Hematopoietic multipotent progenitor cell treated with erythropoietin and hydrocortisone succinate and interleukin-3 and kit ligand, for 17 days (in vitro differentiated cells): Measurements from ENCODE around the gene LMO4.
A peak's percentile ranks its signal among the peaks of the same experiment; 100 is the strongest.

Experiments
- DNase-seq: peaks from one replicate; pipeline ENCODE4 v3.0.0-alpha.2; 2015; ENCODE audit warnings: low spot score

Gene LMO4

DNA sequence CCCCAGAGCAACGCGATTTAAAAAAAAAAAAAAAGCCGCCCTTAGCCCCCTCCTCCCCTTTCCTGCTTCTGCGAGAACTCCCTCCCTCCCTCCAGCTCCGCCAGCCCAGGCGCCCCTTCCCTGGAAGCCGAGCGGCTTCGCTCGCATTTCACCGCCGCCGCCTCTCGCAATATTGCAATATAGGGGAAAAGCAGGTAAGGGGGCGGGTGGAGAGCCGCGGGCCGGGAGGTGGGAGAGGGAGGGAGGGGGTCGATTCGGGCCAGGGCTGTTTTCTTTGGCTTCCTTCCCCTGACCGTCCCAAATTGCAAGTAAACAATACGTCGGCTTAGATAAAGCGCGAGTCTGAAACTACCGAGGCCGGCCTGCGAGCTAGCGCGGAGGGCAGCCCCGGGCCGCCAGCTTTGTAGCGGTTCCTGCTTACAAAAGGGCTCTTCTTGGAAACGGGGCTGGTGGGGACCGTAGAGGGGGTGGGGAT lies 408 bp downstream of the LMO4 start:
- DNase-seq, result peak; percentile 22

DNA sequence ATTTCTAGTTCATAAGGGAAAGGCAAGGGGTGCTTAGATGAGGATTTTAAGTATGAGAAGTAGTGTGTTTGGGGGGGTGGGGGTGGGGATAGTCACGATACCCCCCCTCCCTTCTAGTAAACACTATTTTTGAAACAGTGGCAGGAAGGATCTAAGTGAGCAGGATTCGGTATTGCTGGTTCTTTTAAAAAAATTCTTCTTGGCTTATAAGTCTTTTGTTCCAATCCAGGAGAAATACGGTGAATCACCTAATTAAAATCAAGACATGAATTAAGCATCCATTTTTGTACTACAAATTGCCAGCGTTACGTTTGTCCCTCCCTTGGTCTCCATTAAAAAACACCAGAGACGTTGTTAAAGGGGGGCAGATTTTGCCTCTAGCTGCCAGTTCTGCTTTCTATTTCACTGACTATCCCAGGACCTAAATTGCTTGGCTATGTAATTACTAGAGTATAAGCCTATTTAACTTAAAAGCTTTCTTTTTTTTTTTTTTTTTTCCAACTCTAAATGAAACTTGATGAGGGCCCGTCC lies 911 bp downstream of the LMO4 start:
- DNase-seq, result peak; percentile 17

DNA sequence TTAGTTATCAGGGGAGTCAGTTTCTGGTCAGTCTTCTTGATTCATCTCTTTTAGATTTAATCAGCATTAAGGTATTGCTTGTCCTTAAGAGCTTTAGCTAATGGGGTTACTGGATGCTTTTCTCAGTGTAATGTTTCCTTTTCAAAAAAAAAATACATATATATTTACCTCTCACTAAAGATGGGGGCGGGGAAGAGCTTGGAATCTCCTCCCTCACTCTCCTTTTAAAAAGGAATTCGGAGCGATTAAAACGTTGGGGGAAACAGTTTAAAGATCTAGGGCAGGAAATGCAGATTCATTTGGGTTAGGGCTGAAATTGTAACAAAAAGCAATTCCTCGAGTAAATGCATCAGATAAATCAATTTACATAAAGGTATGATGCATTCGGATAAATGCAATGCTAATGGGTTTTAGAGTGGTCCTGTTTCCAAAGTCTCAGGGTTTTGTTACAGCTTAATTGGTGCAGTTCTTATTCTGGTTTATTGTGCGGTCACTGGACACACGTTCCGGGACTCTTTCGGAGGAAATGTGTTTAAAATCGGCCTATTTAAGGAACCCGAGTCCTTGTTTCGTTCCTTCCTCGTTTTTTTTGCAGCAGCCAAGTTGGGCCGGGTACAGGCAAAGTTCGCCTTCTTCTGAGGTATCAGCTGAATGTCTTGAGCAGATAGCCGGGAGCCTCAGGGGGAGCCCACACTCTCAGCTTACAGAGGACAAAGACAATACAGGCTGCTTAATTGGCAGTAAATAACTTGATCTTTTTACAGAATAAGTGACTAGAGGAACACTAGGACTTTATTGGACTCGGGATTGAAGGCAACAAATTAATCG lies 1.6 kb downstream of the LMO4 start:
- peak; percentile 19 for DNase-seq

DNA sequence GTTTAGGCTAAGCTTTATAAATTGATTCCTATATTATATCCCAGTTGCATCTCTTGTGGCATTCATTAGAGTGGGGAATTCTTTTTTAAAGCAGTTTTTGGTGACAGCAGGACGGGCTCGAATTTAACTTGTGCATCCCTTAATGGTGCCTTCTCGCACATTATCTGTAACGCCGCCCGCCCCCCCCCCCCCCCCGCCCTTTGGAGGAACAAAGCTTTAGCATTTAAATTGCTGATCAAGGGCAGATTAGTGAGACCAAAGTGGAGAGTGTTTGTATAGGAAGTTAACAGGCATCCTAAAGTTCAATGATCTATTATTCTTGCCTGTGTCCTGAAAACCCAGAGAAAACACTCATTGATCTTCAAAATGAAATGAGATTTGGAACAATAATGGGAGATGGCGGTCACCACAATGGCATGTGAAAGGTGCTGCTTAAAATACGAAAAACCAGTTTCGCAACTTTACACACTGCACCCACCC lies 2.2 kb downstream of the LMO4 start:
- DNase-seq, result no peak

DNA sequence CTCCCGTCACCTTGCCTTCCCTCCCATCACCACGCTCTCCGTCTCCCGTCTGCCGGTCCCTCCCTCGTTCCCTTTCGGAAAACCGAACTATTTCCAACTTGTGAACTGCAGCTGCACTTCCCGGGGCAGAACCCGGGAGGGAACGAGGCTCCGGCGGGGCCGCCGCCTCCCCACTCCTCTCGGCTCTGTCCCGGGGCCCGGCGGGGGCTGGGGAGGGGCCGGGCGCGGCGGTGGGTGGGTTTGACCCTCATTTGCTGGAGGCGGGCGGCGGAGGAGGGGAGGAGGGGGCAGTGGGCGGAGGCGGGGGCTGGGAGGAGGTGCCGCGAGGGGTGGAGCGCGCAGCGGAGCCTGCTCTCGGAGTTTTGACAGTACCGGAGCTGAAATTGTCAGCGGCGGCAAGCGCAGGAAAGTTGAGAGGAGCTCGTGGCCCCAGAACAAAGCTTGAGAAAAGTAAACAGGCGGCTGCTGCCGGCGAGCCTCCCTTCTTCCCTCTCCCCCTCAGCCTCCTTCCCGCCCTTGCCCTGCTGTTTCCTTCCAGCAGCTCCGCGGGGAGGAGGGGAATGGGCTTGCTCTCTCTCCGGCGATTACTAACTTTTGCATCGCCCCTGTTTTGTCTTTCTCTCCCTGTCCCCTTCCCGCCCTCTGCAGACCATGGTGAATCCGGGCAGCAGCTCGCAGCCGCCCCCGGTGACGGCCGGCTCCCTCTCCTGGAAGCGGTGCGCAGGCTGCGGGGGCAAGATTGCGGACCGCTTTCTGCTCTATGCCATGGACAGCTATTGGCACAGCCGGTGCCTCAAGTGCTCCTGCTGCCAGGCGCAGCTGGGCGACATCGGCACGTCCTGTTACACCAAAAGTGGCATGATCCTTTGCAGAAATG lies 2.9 kb downstream of the LMO4 start:
- DNase-seq, result peak; percentile 23

DNA sequence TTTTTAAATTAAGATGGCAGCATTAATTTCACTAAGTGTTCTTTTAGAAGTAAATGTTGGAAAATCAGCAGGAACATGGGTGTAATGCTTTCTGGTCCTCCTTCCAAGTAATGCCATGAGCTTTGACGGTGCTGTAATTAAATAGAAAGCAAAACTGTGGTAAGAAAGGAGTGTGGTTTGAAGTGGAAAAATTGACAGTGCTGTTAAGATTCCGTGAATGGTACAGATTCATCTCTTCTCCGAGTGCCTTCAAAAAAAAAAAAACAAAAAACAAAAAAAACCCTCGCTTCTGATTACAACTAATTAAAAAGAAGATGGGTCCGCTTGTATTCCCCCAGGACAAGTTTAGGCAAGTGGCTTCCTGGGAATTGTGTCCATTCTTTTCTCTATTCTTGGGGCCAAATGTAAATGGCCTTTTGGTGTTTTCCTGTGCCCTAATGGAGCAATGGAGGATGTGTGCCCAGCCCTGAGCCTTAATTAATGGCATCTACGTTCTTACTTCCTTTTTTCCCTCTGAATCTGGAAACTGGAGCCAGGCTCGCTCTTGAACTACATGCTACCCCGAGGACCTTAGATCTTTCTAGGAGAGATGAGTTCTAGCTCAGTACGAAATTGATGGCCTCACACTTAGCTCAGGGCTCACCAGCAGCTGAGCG lies 5.1 kb downstream of the LMO4 start:
- DNase-seq, result no peak

DNA sequence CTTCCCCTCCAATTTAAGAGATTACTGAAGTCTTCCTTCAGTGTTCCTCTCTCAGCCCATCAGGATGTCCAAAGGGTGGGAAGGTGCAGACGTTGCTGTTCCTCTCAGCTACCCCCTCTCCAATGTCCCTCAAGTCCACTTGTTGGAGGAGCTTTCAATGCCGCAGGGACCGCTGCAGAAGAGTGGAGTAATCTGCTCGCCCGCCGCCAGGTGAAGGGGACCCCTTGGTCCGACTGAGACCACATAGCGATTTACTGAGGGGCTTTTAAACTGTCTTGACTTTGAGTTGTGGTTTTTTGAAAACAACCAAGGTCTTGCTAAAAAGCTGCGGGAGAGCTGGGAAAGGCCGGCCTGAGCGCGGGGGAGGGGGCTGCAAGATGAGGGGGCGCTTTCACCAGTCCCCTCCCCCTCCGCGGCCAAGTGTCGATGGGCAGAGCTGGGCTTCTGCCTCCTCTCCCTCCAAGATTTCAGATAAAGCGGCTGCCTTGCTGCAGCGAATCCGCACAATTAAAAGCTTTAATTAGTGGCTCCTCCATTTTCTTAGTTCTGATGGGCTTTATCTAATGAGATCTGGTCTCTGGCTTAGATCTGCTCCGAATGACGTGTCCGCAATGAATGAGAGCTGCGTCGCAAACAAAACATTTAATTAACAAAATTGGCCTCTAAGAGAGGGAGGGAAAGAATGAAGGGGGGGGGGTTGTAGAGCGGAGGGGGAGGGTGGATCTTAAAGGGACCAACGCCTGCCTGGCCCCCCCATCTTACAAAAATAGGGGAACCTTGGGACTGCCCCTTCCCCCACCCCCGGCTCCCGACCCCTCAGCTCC lies 5.9 kb downstream of the LMO4 start:
- no peak for DNase-seq

DNA sequence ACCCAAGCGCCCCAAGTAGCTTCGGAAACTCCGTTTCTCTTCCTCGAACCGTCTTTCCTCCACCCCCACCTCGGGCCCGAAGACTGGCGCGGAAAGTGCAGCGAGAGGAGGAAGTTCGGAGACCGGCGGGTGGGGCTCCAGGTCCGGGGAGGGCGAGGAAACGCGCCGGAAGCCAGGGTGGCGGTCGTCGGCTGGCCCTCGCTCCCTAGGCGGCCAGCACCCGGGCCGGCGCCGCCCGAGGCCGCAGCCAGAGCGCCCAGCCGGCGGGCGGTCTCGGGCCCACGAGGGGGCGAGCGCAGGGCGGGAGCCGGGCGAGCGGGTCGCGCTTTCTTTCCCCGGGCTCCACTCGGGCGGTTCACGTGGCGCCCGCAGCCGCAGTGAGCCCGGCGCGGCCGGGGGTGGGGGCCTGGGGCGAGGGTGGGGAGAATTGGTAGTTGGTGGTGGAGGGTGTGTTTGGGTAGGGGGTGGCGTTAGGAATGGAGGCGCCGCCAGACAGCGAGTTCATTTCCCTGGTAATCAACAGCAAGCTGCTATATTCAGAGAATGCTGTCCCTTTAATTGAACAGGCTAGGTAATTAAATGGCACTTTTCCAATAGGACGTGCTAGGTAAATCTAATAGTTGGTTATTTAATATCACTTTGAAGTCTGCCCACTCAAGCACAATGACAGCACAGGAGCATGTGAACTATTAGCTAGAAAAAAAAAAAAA lies 6.7 kb downstream of the LMO4 start:
- DNase-seq, result no peak

DNA sequence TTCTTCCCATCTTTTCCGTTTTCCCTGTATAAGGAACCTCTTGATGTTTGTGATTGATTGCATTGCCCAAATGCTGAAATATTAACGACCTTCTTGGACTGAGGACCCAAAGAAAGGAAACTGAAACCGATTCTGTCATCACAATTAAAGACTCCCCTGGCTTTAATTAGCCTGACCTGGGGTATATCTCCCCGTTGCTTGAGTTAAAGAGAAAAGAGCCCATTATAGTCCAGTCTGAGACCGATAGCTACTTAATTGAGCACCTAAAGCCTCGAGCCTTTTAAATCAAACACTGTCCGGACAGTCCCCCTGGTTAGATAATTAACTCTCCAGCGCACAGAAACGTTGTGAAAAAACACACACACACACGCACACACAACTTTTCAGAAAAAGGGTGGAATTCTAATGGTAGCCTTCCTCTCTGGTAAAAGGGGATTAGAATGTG lies 8.0 kb downstream of the LMO4 start:
- DNase-seq, result no peak

DNA sequence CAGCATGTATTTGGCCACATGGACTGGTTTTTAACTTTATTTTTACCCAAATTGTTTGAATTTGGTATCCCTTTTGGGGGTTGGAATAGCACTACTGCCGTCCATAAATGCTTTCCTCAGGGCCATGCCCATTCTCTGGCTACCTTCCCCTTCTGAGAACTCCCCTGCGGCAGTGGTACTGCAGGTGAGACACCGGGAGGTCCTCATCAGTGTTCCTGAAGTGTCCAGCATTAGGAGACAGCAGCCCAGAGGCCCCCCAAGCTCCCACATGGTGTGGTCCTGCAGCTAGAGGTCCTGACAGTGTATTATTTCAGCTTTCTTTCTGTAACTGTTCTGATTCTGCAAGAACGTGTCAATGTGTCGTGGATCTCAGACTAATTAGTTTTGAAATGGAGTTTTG lies 8.9 kb downstream of the LMO4 start:
- DNase-seq, result no peak

DNA sequence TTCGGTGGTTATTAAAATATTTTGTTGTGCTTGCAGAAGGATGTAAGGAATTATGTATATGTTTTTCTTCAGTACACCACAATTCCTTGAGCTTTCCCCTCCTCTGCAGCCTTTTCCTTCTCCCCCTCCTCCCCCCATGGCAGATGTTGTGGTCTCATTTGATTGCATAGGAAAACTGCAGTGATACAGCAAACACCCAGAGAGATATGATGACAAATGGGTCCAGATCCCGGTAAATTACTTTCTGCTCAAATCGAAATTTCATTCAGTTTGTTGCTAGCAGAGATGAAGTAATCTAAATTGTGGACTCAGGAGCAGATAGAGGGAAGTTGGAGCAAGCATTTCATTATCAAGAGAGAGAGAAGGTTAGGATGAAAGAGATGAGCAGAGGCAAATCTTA lies 9.9 kb downstream of the LMO4 start:
- no peak for DNase-seq

DNA sequence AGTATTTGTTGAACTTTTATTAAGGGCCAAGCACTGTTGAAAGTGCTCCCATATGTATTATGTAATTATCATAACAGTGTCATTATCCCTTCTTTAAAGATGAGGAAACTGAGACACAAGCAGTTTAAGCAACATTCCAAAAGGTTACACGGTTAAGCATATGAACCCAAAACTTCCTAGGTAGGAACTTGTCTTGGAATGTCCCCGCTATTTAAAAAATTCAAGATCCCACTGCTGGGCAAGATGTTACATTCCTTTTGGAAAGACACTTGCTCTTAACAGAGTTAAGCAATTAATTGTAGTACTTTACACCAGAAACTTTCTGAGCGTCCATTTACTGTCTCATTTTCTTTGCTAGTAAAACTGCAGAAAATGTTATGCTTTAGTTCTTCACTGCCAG lies 15.6 kb downstream of the LMO4 start:
- no peak for DNase-seq

DNA sequence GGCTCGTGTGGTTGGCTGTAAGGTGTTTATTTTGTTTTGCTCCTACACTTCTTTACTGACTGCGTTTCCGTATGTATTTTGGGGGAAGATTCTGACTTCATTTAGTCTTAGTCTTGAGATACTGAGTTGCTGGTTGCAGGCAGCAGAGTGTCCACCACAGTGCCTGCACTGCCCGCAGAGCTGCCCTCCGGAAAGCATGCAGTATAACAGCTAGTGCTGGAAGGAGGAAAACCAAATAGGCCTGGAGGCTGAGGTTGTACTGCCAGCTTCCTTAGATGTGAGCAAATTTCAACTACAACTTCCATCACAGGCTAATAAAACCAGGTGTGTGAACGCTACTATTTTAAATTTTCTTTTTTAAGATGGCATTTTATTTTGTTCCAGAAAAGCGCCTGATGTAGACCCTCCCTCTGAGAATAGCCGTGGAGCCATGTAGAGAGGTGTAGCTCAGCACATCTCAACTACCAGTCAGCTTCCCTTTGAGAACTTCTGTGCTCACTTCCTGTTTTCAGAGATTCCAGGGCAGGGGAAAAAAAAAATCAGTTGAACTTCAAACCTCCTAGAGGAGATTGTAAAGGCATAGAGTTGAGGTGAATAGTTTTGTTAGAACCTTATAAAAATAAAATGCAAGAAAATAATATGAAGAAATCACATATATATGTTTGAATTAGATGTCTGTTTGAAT lies 17.6 kb downstream of the LMO4 start:
- no peak for DNase-seq

DNA sequence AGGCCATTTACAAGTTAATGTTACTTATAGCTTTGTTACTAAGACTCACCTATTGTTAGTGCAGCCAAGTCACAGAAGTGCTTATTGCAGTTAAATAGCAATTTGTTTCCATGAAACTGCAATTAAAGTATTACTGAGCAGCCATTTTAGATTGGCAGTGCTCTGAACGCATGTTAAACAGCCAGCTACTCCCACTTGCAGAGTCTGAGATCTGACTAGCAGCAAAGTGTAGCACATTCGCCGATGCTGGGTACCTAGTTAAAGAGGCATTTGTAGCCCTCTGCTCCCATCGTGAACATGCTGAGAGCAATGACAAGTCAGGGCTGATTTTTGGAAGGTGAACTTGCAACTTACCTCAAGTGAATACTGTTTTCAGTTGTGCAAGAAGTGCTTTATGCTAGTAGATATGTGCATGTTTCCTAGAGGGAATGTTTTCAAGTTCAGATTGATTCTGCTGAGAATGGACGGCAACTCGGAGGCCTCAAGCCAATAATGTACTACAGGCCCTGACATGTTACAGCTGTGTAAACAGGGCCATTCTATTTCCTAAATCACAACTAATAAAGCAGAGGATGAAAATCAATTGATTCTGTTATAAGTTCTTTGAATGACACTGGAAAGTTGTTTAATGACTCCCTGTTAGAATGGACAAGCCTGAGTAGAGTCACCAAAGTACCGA lies 19.8 kb downstream of the LMO4 start:
- no peak for DNase-seq

DNA sequence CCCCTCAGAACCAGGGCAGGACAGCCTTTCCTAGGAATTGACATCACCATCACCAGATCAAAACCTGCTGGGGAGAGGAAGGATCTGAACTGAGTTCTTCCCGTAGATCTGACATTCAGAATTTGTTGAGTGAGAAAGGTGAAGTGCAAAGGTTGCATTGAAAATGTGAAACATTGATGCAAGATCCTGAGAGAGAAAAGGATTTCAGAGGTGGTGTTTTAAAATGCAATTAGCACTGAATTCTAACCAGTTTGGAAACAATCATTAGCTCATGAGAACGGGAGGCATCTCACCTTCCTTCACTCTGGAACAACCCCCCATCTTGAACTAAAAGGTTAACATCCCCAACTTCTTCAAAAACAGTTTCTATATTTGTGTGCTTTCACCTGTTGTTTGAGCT lies 20.4 kb downstream of the LMO4 start:
- DNase-seq, result no peak

DNA sequence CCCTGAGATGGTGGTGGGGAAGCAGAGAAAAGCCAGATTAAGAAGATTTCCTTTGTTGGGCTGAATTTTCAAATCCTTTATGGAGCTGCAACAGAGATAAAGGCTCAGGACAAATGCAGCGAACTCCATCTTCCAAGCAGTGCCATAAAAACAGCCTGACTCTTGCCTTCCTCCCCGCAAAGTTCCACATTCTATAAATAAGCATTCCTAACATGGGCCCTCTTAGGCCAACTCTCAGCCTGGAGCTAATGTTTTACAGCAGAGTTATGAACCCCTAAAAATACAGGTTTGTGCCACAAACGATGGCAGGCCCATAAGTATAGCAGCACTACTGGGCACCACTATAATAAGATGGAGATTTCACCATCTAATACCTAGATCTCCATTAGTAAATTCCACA lies 27.2 kb downstream of the LMO4 start:
- no peak for DNase-seq

DNA sequence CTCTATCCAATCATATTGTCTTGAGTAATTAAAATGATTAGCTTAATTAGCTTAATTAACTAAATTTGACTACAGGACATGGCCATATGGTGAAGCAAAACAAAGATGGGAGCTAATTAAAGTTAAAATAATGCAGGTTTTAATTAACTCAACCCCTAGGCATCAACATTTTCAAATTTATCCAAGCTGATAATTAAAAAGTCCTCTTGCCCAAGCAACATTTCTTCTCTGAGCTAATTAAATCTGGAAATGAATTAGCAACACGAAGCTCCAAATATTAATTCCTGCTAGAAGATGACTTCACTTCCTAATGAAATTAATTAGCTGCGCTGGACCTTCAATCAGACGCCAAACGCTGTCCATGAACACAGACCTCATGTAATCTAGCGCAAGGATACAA lies 27.9 kb downstream of the LMO4 start:
- no peak for DNase-seq

DNA sequence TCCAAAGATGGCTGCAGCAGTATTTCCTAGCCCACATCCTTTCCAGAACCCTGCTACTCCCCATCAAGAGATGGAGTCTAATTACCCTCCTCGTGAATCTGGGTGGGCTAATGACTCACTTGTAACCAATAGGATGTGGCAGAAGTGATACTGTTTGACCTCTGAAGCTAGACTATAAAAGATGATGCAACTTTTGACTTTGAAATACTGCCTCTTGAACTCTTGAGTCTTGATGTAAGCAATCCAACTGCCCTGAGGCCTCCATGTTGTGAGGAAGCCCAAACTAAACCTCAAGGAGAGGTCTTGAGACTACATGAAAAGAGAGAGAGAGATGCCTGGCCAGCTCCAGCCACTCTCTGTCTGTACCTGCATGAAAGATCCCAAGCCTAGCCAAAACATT lies 29.5 kb downstream of the LMO4 start:
- no peak for DNase-seq

DNA sequence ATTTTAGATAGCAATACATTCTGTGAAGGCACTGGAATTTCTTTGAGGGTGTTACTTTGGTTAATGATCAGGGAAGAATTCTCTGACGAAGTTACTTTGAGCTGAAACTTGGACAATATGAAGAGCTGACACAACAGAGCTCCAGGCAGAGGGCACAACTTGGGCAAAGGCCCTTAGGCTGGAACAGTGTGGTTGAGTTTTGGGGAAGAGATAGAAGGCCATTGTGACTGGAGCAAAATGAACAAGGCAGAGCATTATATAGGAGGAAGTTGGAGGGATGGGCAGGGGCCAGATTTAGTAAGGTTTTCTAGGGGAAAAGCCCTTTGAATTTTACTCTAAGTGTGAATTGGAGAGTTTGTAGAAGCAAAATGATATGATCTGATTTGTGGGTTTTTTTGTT lies 30.9 kb downstream of the LMO4 start:
- DNase-seq, result no peak
